Endothelial cell of umbilical vein (primary cell): ENCODE measurements around the gene PKN2. TPM values are rescaled to one million over a fixed set of nuclear protein-coding genes. Genes with fewer than 3 reads are reported as not detected.

ENCODE experiments used
- BruUV-seq: library from RNA; stranded (reverse); fragments of 400-500 nt; replicated peaks from 2 replicates; lab custom pipeline; 2021; lab: Mats Ljungman, UMichigan
- CTCF ChIA-PET: fragments of 300-600, 350-600 bp; sonication (Branson Sonifier 250); formaldehyde crosslinking; loops from one replicate; lab custom pipeline; 2021; ENCODE audit warnings: antibody characterized with exemption, inconsistent platforms; lab: Charles Lee
- POLR2A ChIA-PET: fragments of 300-600, 350-600 bp; sonication (Branson Sonifier 250); formaldehyde crosslinking; loops from one replicate; lab custom pipeline; 2021; ENCODE audit warnings: antibody characterized with exemption, inconsistent platforms; lab: Charles Lee
- DNase-seq: peaks from one replicate; pipeline ENCODE4 v3.0.0-alpha.2; 2011; ENCODE audit warnings: low read depth, low spot score
- FAIRE-seq: peaks from 2 replicates; lab custom pipeline; 2011; peaks lifted over from hg19 to GRCh38; lab: Jason Lieb, UNC
- H2AFZ ChIP-seq: 2 replicates; pipeline ENCODE4 v1.6.0; 2012; ENCODE audit warnings: low read depth, low read length, control low read depth, inconsistent platforms
- H3K27ac ChIP-seq: 2 replicates; pipeline ENCODE4 v1.5.1; 2011; ENCODE audit warnings: low read depth, mild to moderate bottlenecking, control low read depth, low read length, moderate library complexity; ENCODE audit not compliant: insufficient read depth
- H3K27me3 ChIP-seq, 2 experiments: 2 replicates each; pipeline versions ENCODE4 v1.6.0 to v1.6.1; 2011; ENCODE audit warnings: low read length in 2 of 2, mixed read lengths in 1 of 2; ENCODE audit not compliant: control insufficient read depth in 2 of 2, insufficient read depth in 2 of 2
- H3K36me3 ChIP-seq, 2 experiments: 2 replicates in 1 of 2; 3 replicates in 1 of 2; pipeline ENCODE4 v1.5.1; 2011; ENCODE audit warnings: low read length in 2 of 2, mild to moderate bottlenecking in 1 of 2, moderate library complexity in 1 of 2; ENCODE audit not compliant: control insufficient read depth in 2 of 2, insufficient read depth in 2 of 2; ENCODE audit errors: extremely low read depth in 1 of 2
- H3K4me1 ChIP-seq: 3 replicates; pipeline ENCODE4 v1.5.1; 2011; ENCODE audit warnings: mild to moderate bottlenecking, low read length; ENCODE audit not compliant: control insufficient read depth, insufficient read depth; ENCODE audit errors: extremely low read depth
- H3K4me2 ChIP-seq: 2 replicates; pipeline ENCODE4 v1.6.1; 2011; ENCODE audit warnings: low read length, control low read depth, mixed read lengths; ENCODE audit not compliant: insufficient read depth
- H3K4me3 ChIP-seq, 3 experiments: fragments of 200-600 bp in 1 of 3; sonication (generic), shearing (Covaris generic) in 1 of 3; replicated peaks in 1 of 3; 2 replicates each; pipeline ENCODE4 v1.5.1; 2011 to 2016; ENCODE audit warnings: control low read depth in 3 of 3, low read length in 3 of 3, mild to moderate bottlenecking in 2 of 3, inconsistent platforms in 1 of 3, low read depth in 1 of 3, moderate library complexity in 1 of 3; ENCODE audit not compliant: insufficient read depth in 1 of 3
- H3K79me2 ChIP-seq: 2 replicates; pipeline ENCODE4 v1.6.0; 2012; ENCODE audit warnings: low read length, inconsistent platforms; ENCODE audit not compliant: control insufficient read depth, insufficient read depth
- H3K9ac ChIP-seq: replicated peaks from 2 replicates; pipeline ENCODE3; 2011; ENCODE audit warnings: low read length, control low read depth; ENCODE audit not compliant: insufficient read depth; ENCODE audit errors: extremely low read depth
- H3K9me1 ChIP-seq: replicated peaks from 3 replicates; pipeline ENCODE4 v1.6.0; 2011; ENCODE audit warnings: mild to moderate bottlenecking, low read length; ENCODE audit not compliant: control insufficient read depth, insufficient read depth; ENCODE audit errors: extremely low read depth
- H3K9me3 ChIP-seq: replicated peaks from 2 replicates; pipeline ENCODE4 v1.5.1; 2012; ENCODE audit warnings: low read length, inconsistent platforms; ENCODE audit not compliant: control insufficient read depth, insufficient read depth
- H4K20me1 ChIP-seq: replicated peaks from 2 replicates; pipeline ENCODE3; 2011; ENCODE audit warnings: mild to moderate bottlenecking, low read length; ENCODE audit not compliant: control insufficient read depth, insufficient read depth; ENCODE audit errors: extremely low read depth
- EZH2 ChIP-seq: IDR thresholded peaks from 2 replicates; pipeline ENCODE4 v1.6.1; 2012; ENCODE audit warnings: borderline replicate concordance, low read depth, mild to moderate bottlenecking, moderate library complexity, low read length, inconsistent platforms; ENCODE audit not compliant: severe bottlenecking
- FOS ChIP-seq: IDR thresholded peaks from 2 replicates; pipeline ENCODE4 v1.6.1; 2011; ENCODE audit warnings: mild to moderate bottlenecking, low read length, moderate library complexity, borderline replicate concordance; ENCODE audit not compliant: insufficient read depth
- GATA2 ChIP-seq: IDR thresholded peaks from 2 replicates; pipeline ENCODE4 v1.7.0; 2011; ENCODE audit warnings: low read depth, mild to moderate bottlenecking, moderate library complexity, mixed read lengths, low read length; ENCODE audit not compliant: insufficient read length, insufficient read depth
- JUN ChIP-seq: IDR thresholded peaks from 2 replicates; pipeline ENCODE4 v1.6.1; 2011; ENCODE audit warnings: borderline replicate concordance, low read depth; ENCODE audit not compliant: insufficient read length, insufficient read depth
- MYC ChIP-seq: IDR thresholded peaks from one replicate; pipeline ENCODE4 v1.6.1; 2011; ENCODE audit warnings: mild to moderate bottlenecking, low read depth, low read length
- POLR2A ChIP-seq: IDR thresholded peaks from 2 replicates; pipeline ENCODE4 v1.6.1; 2012; ENCODE audit warnings: low read depth, mild to moderate bottlenecking, control low read depth, low read length
- POLR2AphosphoS5 ChIP-seq: IDR thresholded peaks from 2 replicates; pipeline ENCODE4 v1.6.1; 2012; ENCODE audit warnings: low read depth, mild to moderate bottlenecking, control low read depth, low read length, moderate library complexity; ENCODE audit not compliant: insufficient read depth
- dilution Hi-C: fragments of 300-500 bp; cut with MboI; formaldehyde crosslinking; loops from one replicate; pipeline ENCODE4 v1.15.0; 2019; ENCODE audit warnings: low sequenced_read_pairs; ENCODE audit not compliant: extremely low pct_ligation_motif_present
- intact Hi-C: fragments of 100-400 bp; cut with micrococcal nuclease; formaldehyde crosslinking; loops from one replicate; pipeline ENCODE4 v1.10.0; 2022
- polyA plus RNA-seq, 4 experiments: library from polyadenylated mRNA; depleted of rRNA in 3 of 4; stranded (reverse) in 3 of 4; unstranded in 1 of 4; fragments of >200 nt; gene quantifications; 2 replicates each; pipeline versions ENCODE4 v1.2.1 to v1.2.3, GENCODE V29; 2011 to 2012; ENCODE audit warnings: missing spikeins in 1 of 4
- total RNA-seq: library from RNA; stranded (reverse); gene quantifications from 2 replicates; pipeline ENCODE4 v1.2.3, GENCODE V29; 2021
- TF ChIP-seq, protein P1 (sequence below), 2 donors: IDR thresholded peaks; 1 replicate in 1 of 2; 2 replicates in 1 of 2; pipeline ENCODE4 v1.5.1; 2011; ENCODE audit warnings: low read length in 2 of 2, mild to moderate bottlenecking in 2 of 2, moderate library complexity in 2 of 2, control low read depth in 1 of 2, inconsistent platforms in 1 of 2, low read depth in 1 of 2; ENCODE audit not compliant: insufficient read depth in 1 of 2; ENCODE audit errors: extremely low read depth in 1 of 2
- TF ChIP-seq, protein P2 (sequence below): IDR thresholded peaks from 2 replicates; pipeline ENCODE4 v1.6.1; 2011; ENCODE audit not compliant: insufficient read depth, insufficient read length

Gene PKN2
- total and polyA plus RNA-seq, 2 donors (not counting 3 experiments of a cell fraction or from before 2014, with no cell fraction given) = 11.5 to 47.3 TPM

DNA sequence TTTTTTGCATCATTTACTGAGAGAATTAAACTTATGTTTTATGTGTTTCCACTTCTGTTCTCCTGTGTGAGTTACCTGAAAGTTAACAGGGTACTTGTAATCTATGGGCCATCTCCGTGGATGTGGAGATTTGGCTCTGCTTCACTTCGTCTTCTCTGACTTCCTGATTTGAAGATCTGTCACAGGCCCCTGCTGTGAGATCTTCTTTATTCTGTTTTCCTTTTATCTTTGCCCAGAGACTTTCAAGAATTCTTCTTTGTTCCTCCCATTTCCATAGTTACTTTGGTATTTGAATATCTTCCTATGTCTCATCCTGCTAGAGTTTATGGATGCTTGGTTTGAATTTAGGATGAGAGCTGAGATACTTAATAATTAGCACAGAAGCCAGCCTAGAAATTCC lies 35.4 kb upstream of the PKN2 start:
- dilution Hi-C loops = no loop called here

More for the DNA sequence above, 35.4 kb upstream of the PKN2 start:
- DNase-seq (no peak), FAIRE-seq (no peak)
- Histone ChIP-seq H3K79me2 (no peaks in the 10 kb centered on the region), H3K4me1 (no peaks in the 10 kb centered on the region), H4K20me1 (no peaks in the 10 kb centered on the region), H3K9me3 (no peaks in the 10 kb centered on the region), H3K9me1 (no peaks in the 10 kb centered on the region), H3K4me3 (no peak overlapping the region), H2AFZ (no peak overlapping the region), H3K4me2 (no peak overlapping the region), H3K9ac (no peak overlapping the region), H3K27ac (no peak overlapping the region), H3K36me3 (no peaks in the 10 kb centered on the region), H3K27me3 (peaks cover 1 to 6% of the 10 kb centered on the region in 2 experiments)
- ChIA-PET CTCF (no interaction called here), POLR2A (no interaction called here)
- TF ChIP-seq MYC (no peak), JUN (no peak), FOS (no peak), POLR2AphosphoS5 (no peak), EZH2 (no peak), GATA2 (no peak), POLR2A (no peak)
- TF ChIP-seq, protein P1, sequence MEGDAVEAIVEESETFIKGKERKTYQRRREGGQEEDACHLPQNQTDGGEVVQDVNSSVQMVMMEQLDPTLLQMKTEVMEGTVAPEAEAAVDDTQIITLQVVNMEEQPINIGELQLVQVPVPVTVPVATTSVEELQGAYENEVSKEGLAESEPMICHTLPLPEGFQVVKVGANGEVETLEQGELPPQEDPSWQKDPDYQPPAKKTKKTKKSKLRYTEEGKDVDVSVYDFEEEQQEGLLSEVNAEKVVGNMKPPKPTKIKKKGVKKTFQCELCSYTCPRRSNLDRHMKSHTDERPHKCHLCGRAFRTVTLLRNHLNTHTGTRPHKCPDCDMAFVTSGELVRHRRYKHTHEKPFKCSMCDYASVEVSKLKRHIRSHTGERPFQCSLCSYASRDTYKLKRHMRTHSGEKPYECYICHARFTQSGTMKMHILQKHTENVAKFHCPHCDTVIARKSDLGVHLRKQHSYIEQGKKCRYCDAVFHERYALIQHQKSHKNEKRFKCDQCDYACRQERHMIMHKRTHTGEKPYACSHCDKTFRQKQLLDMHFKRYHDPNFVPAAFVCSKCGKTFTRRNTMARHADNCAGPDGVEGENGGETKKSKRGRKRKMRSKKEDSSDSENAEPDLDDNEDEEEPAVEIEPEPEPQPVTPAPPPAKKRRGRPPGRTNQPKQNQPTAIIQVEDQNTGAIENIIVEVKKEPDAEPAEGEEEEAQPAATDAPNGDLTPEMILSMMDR (IDR thresholded peaks at IDR 0.05; ENCODE audit: extremely low read depth in 1 of 2, insufficient read depth in 1 of 2, low read depth in 1 of 2, low read length in 2 of 2) = no peak
- TF ChIP-seq, protein P2, sequence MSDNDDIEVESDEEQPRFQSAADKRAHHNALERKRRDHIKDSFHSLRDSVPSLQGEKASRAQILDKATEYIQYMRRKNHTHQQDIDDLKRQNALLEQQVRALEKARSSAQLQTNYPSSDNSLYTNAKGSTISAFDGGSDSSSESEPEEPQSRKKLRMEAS = no peak
- intact Hi-C loops = no loop called here
- BruUV-seq = no TSS peak
